ENCODE data around the gene BICC1.

DNA sequence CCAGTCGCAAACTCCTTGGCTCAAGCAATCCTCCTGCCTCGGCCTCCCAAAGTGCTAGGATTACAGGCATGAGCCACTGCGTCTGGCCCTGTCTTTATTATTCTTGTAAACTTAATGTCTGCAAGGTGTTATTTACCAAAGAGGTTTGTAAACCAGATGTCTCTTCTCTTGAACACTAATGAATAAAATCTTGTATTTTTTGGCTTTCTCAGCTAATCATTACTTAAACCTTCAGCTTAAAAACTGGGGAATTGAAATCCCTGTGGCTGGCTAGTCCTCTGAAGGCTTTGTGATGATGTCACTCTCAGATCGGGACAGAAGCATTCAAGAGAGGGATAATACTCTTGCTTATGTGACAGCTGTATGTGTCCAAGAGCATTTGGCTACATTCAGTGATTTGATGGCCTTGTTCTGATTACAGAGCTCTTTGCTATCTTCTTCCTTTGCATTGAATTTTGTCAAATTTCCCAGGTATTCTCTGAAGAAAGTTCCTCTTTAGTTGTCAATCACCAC is 130.3 kb downstream of the BICC1 start:
- TF ChIP-seq RFX5 (IDR thresholded peaks at IDR 0.05; ENCODE audit: borderline replicate concordance, low read depth, low read length), result no peak
- TF ChIP-seq HDAC6 (IDR thresholded peaks at IDR 0.05; ENCODE audit: low read depth, low read length), result no peak
- TF ChIP-seq, protein P1, sequence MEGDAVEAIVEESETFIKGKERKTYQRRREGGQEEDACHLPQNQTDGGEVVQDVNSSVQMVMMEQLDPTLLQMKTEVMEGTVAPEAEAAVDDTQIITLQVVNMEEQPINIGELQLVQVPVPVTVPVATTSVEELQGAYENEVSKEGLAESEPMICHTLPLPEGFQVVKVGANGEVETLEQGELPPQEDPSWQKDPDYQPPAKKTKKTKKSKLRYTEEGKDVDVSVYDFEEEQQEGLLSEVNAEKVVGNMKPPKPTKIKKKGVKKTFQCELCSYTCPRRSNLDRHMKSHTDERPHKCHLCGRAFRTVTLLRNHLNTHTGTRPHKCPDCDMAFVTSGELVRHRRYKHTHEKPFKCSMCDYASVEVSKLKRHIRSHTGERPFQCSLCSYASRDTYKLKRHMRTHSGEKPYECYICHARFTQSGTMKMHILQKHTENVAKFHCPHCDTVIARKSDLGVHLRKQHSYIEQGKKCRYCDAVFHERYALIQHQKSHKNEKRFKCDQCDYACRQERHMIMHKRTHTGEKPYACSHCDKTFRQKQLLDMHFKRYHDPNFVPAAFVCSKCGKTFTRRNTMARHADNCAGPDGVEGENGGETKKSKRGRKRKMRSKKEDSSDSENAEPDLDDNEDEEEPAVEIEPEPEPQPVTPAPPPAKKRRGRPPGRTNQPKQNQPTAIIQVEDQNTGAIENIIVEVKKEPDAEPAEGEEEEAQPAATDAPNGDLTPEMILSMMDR (IDR thresholded peaks at IDR 0.05; ENCODE audit: control extremely low read depth in 1 of 3, insufficient read depth in 1 of 3, low read depth in 1 of 3, low read length in 3 of 3), result no peak
- TF ChIP-seq, protein P2, sequence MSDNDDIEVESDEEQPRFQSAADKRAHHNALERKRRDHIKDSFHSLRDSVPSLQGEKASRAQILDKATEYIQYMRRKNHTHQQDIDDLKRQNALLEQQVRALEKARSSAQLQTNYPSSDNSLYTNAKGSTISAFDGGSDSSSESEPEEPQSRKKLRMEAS (IDR thresholded peaks at IDR 0.05), result no peak
- no peak for TF ChIP-seq BRCA1 (IDR thresholded peaks at IDR 0.05; ENCODE audit: low read depth, low read length)
- no peak for TF ChIP-seq FOSL1 (IDR thresholded peaks at IDR 0.05; ENCODE audit: insufficient read depth, low read depth, low read length)
- TF ChIP-seq, protein P3, sequence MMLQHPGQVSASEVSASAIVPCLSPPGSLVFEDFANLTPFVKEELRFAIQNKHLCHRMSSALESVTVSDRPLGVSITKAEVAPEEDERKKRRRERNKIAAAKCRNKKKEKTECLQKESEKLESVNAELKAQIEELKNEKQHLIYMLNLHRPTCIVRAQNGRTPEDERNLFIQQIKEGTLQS (IDR thresholded peaks at IDR 0.05; ENCODE audit: insufficient read depth, low read depth, low read length), result no peak
- TF ChIP-seq, protein P4, sequence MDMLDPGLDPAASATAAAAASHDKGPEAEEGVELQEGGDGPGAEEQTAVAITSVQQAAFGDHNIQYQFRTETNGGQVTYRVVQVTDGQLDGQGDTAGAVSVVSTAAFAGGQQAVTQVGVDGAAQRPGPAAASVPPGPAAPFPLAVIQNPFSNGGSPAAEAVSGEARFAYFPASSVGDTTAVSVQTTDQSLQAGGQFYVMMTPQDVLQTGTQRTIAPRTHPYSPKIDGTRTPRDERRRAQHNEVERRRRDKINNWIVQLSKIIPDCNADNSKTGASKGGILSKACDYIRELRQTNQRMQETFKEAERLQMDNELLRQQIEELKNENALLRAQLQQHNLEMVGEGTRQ (IDR thresholded peaks at IDR 0.05; ENCODE audit: low read length), result no peak
- TF ChIP-seq ASH2L (IDR thresholded peaks at IDR 0.05; ENCODE audit: low read length), result no peak
